ENCODE results near the gene MAST4.

MAST4 gene

DNA sequence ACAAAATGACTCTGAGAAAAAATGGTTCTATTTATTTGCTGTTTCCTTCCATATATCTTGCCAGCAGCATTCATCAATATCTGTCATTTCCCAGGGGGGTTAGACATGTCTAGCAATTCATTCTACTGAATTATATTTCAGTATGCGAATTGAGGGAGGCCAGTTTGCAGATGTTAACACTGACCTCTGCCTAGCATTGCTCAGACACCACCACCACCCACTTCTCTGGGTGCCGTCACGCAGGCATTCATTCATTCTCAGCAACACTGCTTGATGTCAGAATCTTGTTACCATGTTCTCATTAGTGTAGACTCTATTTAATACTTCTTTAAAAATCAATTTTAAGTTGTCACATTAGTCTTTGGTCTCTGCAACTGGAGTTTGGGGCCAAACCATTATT lies 181.7 kb downstream of the MAST4 start:
- Histone ChIP-seq H3K27ac (no peak overlapping the region), H2AFZ (no peak overlapping the region), H3K79me2 (no peaks in the 10 kb centered on the region), H3K27me3 (ENCODE audit: control insufficient read depth, insufficient read depth, low read length) (no peaks in the 10 kb centered on the region), H3K9ac (no peak overlapping the region), H3K36me3 (ENCODE audit: control insufficient read depth, insufficient read depth, low read length) (no peaks in the 10 kb centered on the region), H3K9me3 (ENCODE audit: control insufficient read depth, low read length) (no peaks in the 10 kb centered on the region), H3K4me1 (no peaks in the 10 kb centered on the region), H3K4me2 (ENCODE audit: low read length) (no peak overlapping the region), H3K4me3 (ENCODE audit: low read depth, low read length) (no peak overlapping the region)
- TF ChIP-seq, protein P1, sequence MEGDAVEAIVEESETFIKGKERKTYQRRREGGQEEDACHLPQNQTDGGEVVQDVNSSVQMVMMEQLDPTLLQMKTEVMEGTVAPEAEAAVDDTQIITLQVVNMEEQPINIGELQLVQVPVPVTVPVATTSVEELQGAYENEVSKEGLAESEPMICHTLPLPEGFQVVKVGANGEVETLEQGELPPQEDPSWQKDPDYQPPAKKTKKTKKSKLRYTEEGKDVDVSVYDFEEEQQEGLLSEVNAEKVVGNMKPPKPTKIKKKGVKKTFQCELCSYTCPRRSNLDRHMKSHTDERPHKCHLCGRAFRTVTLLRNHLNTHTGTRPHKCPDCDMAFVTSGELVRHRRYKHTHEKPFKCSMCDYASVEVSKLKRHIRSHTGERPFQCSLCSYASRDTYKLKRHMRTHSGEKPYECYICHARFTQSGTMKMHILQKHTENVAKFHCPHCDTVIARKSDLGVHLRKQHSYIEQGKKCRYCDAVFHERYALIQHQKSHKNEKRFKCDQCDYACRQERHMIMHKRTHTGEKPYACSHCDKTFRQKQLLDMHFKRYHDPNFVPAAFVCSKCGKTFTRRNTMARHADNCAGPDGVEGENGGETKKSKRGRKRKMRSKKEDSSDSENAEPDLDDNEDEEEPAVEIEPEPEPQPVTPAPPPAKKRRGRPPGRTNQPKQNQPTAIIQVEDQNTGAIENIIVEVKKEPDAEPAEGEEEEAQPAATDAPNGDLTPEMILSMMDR (IDR thresholded peaks at IDR 0.05) = no peak

DNA sequence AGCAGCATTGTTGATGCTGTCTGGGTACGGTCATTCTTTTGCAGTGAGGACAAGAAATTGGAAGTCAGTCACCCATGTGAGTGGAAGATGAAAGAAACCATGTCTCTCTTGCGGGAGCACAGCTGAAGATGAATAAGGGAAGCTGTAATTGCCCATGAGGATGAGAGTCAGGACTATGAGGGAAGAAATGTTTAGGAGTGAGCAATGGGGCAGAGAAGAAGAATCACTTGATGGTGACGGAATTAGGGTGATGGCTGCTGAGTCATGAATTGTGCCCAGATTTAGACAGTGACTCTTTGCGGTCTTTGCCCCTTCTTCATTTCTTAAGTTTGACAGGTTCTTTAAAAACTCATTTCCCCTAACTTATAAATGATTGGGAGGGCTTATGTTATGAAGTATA lies 183.3 kb downstream of the MAST4 start:
- TF ChIP-seq, protein P1 (IDR thresholded peaks at IDR 0.05) = no peak
- H2AFZ ChIP-seq = no peak overlapping the region
- H3K36me3 ChIP-seq (ENCODE audit: control insufficient read depth, insufficient read depth, low read length) = no peaks in the 10 kb centered on the region

DNA sequence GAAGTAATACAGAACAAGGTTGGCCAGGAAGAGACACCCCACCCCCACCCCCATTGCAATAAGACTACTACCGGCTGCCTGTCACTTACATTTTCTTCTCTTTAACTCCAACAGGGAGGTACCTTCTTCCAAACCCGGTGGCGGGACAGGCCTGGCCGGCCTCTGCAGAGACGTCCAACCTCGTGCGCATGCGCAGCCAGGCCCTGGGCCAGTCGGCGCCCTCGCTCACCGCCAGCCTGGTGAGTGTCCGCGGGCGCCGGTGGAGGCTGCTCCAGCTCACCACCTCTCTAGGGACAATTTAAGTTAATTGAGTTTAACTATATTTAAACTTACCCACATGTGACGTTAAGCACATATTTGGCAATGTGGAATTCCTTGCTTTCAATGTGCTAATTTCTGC lies 192.4 kb downstream of the MAST4 start:
- Histone ChIP-seq H3K79me2 (no peaks in the 10 kb centered on the region), H3K9ac (no peak overlapping the region), H2AFZ (no peak overlapping the region), H3K36me3 (ENCODE audit: control insufficient read depth, insufficient read depth, low read length) (no peaks in the 10 kb centered on the region), H3K4me3 (ENCODE audit: low read depth, low read length) (no peak overlapping the region), H3K4me1 (no peaks in the 10 kb centered on the region), H3K9me3 (ENCODE audit: control insufficient read depth, low read length) (no peaks in the 10 kb centered on the region), H3K27ac (no peak overlapping the region), H3K27me3 (ENCODE audit: control insufficient read depth, insufficient read depth, low read length) (no peaks in the 10 kb centered on the region), H3K4me2 (ENCODE audit: low read length) (no peak overlapping the region)
- TF ChIP-seq, protein P1 (IDR thresholded peaks at IDR 0.05) = no peak

More for the DNA sequence above, 183.3 kb downstream of the MAST4 start:
- Histone ChIP-seq H3K9ac (no peak overlapping the region), H3K4me1 (no peaks in the 10 kb centered on the region), H3K4me3 (ENCODE audit: low read depth, low read length) (no peak overlapping the region), H3K27ac (no peak overlapping the region), H3K27me3 (ENCODE audit: control insufficient read depth, insufficient read depth, low read length) (no peaks in the 10 kb centered on the region), H3K4me2 (ENCODE audit: low read length) (no peak overlapping the region), H3K79me2 (no peaks in the 10 kb centered on the region), H3K9me3 (ENCODE audit: control insufficient read depth, low read length) (no peaks in the 10 kb centered on the region)

DNA sequence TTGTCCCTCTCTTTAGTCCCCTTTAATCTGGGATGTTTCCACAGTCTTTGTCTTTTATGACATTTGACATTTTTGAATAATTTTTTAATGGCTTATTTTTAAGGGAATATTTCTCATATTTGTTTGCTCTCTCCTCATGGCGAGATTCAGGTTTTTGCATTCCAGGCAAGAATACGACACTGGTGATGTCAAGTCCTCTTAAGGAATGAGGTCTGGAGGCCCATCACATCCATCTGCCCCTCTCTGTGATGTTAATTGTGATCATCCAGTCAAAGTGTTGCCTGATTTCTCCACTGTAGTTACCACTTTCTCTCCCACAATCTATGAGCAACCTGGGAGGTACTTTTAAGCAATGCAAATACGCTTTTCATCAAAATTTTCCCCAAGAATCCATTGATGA lies 193.2 kb downstream of the MAST4 start:
- Histone ChIP-seq H3K36me3 (ENCODE audit: control insufficient read depth, insufficient read depth, low read length) (no peaks in the 10 kb centered on the region), H3K4me2 (ENCODE audit: low read length) (no peak overlapping the region), H2AFZ (no peak overlapping the region), H3K4me3 (ENCODE audit: low read depth, low read length) (no peak overlapping the region), H3K9me3 (ENCODE audit: control insufficient read depth, low read length) (no peaks in the 10 kb centered on the region), H3K79me2 (no peaks in the 10 kb centered on the region), H3K27me3 (ENCODE audit: control insufficient read depth, insufficient read depth, low read length) (no peaks in the 10 kb centered on the region), H3K4me1 (no peaks in the 10 kb centered on the region), H3K9ac (no peak overlapping the region), H3K27ac (no peak overlapping the region)
- TF ChIP-seq, protein P1 (IDR thresholded peaks at IDR 0.05) = no peak

DNA sequence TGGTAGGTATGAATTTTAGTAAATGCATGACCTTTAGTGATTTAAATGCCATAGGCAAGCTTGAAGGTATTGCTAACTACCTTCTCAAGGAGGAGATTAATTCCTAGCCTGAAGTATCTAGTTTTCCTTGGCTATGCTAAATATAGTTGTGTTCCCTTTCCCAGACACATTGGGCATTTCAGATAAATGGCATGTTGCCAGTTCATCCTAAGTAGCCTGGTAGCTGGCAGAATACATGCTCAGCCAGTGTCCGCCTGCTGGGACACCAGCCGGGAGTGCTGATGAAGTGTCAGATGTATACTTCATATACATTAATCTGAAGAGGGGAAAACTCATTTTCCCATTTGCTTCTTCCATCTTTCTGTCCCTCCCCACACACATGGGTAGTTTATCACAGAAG lies 196.9 kb downstream of the MAST4 start:
- Histone ChIP-seq H3K36me3 (ENCODE audit: control insufficient read depth, insufficient read depth, low read length) (no peaks in the 10 kb centered on the region), H3K79me2 (no peaks in the 10 kb centered on the region), H3K9me3 (ENCODE audit: control insufficient read depth, low read length) (no peaks in the 10 kb centered on the region), H3K4me3 (ENCODE audit: low read depth, low read length) (no peak overlapping the region), H3K27me3 (ENCODE audit: control insufficient read depth, insufficient read depth, low read length) (no peaks in the 10 kb centered on the region), H3K27ac (no peak overlapping the region), H3K4me2 (ENCODE audit: low read length) (no peak overlapping the region), H3K9ac (no peak overlapping the region), H2AFZ (no peak overlapping the region), H3K4me1 (no peaks in the 10 kb centered on the region)
- TF ChIP-seq, protein P1 (IDR thresholded peaks at IDR 0.05) = no peak
